ENCODE data around the gene CABLES1. TPM values are rescaled to one million over a fixed set of nuclear protein-coding genes. Genes with fewer than 3 reads are reported as not detected.

Gene CABLES1
- total RNA-seq, 1 experiment from 2014 or later = 11.8 TPM

DNA sequence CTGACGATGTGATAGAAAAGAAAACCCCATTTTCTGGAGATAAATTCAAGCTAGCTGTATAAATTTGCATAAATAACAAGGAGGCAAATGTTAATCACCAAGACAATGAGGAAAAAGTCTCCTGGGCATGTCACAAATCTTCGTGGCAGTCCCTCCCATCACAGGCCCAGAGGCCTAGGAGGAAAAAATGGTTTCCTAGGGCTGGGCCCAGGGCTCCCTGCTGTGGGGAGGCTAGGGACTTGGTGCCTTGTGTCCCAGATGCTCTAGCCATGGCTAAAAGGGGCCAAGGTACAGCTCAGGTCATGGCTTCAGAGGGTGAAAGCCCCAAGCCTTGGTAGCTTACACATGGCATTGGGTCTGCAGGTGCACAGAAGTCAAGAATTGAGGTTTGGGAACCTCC is 134.6 kb downstream of the CABLES1 start:
- H3K79me2 ChIP-seq (ENCODE audit: low read depth) = no peaks in the 10 kb centered on the region
- no peak for DNase-seq
- ChIA-PET CTCF (no interaction called here), POLR2A (ENCODE audit: unreplicated experiment) (no interaction called here)
- intact Hi-C loops (cut with micrococcal nuclease; ENCODE audit: unreplicated experiment) = loop anchor here (10.0 kb wide), 1 partner anchor 135 kb away; the partner anchor contains the start of gene CABLES1
- no peak for TF ChIP-seq CTCF (conservative IDR thresholded peaks at IDR 0.05)
- TF ChIP-seq EZH2 (IDR thresholded peaks at IDR 0.05; ENCODE audit: low read depth) = no peak
- H3K4me2 ChIP-seq = no peak overlapping the region
- H3K27me3 ChIP-seq (ENCODE audit: insufficient read depth, low read depth) = no peaks in the 10 kb centered on the region
- no peak overlapping the region for H3K4me3 ChIP-seq
- no peaks in the 10 kb centered on the region for H4K20me1 ChIP-seq (ENCODE audit: insufficient read depth)
- BruUV-seq (replicated peaks) = no TSS peak
- H3K9me3 ChIP-seq (ENCODE audit: insufficient read depth, low read depth) = peaks cover 8% of the 10 kb centered on the region
- no peak overlapping the region for H2AFZ ChIP-seq
- no peaks in the 10 kb centered on the region for H3F3A ChIP-seq (ENCODE audit: insufficient read depth, low read depth)
- no peaks in the 10 kb centered on the region for H3K4me1 ChIP-seq (replicated peaks; ENCODE audit: insufficient read depth)
- no peaks in the 10 kb centered on the region for H3K36me3 ChIP-seq (ENCODE audit: low read depth)
- no peaks in the 10 kb centered on the region for H3K9me2 ChIP-seq (ENCODE audit: insufficient read depth)
- no peak overlapping the region for H3K27ac ChIP-seq

DNA sequence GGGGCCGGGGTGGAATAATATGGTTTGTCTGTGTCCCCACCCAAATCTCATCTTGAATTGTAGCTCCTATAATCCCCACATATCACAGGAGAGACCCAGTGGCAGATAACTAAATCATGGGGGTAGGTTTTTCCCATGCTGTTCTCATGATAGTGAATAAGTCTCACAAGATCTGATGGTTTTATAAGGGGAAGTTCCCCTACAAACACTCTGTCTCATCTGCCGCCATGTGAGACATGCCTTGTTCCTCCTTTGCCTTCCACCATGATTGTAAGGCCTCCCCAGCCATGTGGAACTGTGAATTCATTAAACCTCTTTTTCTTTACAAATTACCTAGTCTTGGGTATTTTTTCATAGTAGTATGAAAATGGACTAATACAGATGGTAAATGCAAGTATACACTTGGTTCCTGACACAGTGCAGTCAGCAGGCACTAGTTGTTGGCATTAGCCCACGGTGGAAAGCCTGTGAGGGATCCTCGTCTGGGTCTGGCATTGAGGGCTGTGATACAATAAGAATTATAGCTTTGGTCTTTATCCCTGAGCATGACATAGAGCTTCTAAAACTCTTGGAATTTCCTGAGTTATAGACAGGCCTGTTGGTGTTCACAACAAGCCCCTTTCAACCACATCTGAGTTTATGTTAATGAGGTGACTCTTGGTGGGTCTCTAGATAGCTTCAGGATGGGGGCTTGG is 135.8 kb downstream of the CABLES1 start:
- Histone ChIP-seq H3K27ac (no peak overlapping the region), H3K36me3 (ENCODE audit: low read depth) (no peaks in the 10 kb centered on the region), H3K4me1 (replicated peaks; ENCODE audit: insufficient read depth) (no peaks in the 10 kb centered on the region), H3K27me3 (ENCODE audit: insufficient read depth, low read depth) (no peaks in the 10 kb centered on the region), H3K4me2 (no peak overlapping the region), H3K79me2 (ENCODE audit: low read depth) (no peaks in the 10 kb centered on the region), H2AFZ (no peak overlapping the region), H4K20me1 (ENCODE audit: insufficient read depth) (no peaks in the 10 kb centered on the region), H3F3A (ENCODE audit: insufficient read depth, low read depth) (no peaks in the 10 kb centered on the region), H3K9me3 (ENCODE audit: insufficient read depth, low read depth) (peaks cover 8% of the 10 kb centered on the region), H3K9me2 (ENCODE audit: insufficient read depth) (no peaks in the 10 kb centered on the region), H3K4me3 (no peak overlapping the region)
- intact Hi-C loops (cut with micrococcal nuclease; ENCODE audit: unreplicated experiment) = no loop called here
- POLR2A ChIA-PET (ENCODE audit: unreplicated experiment) = no interaction called here
- DNase-seq = no peak
- TF ChIP-seq EZH2 (IDR thresholded peaks at IDR 0.05; ENCODE audit: low read depth) (no peak), CTCF (conservative IDR thresholded peaks at IDR 0.05) (no peak)
- BruUV-seq (replicated peaks) = no TSS peak
- CTCF ChIA-PET = no interaction called here

DNA sequence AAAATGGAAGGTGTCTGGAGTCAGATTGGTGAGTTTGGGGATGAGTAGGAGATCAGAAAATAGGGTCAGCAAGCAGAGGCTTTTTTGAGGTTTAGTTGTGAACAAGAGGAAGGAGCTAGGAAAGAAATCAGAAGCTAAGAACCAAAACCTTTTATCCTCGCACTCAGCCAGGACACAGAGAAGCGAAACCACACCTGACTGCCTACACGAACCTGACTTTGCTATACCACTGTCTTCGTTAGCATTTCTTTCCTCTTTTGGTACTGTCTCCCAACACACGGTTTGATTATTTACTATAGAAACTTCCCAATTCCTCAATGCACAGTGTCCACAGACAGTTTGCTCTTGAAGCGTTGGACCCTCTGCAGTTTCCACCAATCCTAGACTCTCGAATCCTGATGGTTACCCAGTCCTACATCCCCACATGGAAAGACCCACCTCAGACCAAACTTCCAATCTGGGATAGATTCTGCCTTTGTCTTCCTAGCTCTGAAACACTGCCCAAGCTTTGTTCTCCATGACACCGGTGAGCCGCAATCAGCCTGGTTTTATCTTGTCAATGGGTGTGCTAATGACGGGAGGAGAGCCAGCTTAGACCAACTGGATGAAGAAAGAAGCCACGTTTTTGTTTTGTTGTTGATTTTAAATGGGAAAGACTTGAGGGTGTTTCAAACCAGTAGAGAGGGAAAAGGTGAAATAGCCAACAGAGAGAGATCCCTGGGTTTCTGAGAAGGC is 137.4 kb downstream of the CABLES1 start:
- Histone ChIP-seq H4K20me1 (ENCODE audit: insufficient read depth) (no peaks in the 10 kb centered on the region), H3K4me3 (no peak overlapping the region), H3K27me3 (ENCODE audit: insufficient read depth, low read depth) (no peaks in the 10 kb centered on the region), H3F3A (ENCODE audit: insufficient read depth, low read depth) (no peaks in the 10 kb centered on the region), H2AFZ (no peak overlapping the region), H3K9me2 (ENCODE audit: insufficient read depth) (no peaks in the 10 kb centered on the region), H3K4me1 (replicated peaks; ENCODE audit: insufficient read depth) (no peaks in the 10 kb centered on the region), H3K4me2 (no peak overlapping the region), H3K9me3 (ENCODE audit: insufficient read depth, low read depth) (peaks cover 14% of the 10 kb centered on the region), H3K79me2 (ENCODE audit: low read depth) (no peaks in the 10 kb centered on the region), H3K36me3 (ENCODE audit: low read depth) (no peaks in the 10 kb centered on the region), H3K27ac (no peak overlapping the region)
- DNase-seq = no peak
- BruUV-seq (replicated peaks) = no TSS peak
- ChIA-PET POLR2A (ENCODE audit: unreplicated experiment) (no interaction called here), CTCF (no interaction called here)
- TF ChIP-seq CTCF (conservative IDR thresholded peaks at IDR 0.05) = no peak
- TF ChIP-seq EZH2 (IDR thresholded peaks at IDR 0.05; ENCODE audit: low read depth) = no peak
- intact Hi-C loops (cut with micrococcal nuclease; ENCODE audit: unreplicated experiment) = no loop called here
